Keratinocyte (primary cell): ENCODE measurements around the gene SRCIN1. TPM values are rescaled to one million over a fixed set of nuclear protein-coding genes. Genes with fewer than 3 reads are reported as not detected.
"Not testable (repeated sequence)": the region's sequence is repeated elsewhere in the genome, so short reads cannot be mapped to it uniquely, and the experiment has no call there.

ENCODE experiments used
- DNase-seq: peaks from one replicate; pipeline ENCODE4 v3.0.0-alpha.2; 2011; ENCODE audit warnings: low read depth, missing footprints, low spot score
- FAIRE-seq: peaks from 2 replicates; lab custom pipeline; 2011; peaks lifted over from hg19 to GRCh38; lab: Jason Lieb, UNC
- H2AFZ ChIP-seq: 2 replicates; pipeline ENCODE4 v1.6.0; 2012; ENCODE audit warnings: low read length, control low read depth, inconsistent platforms; ENCODE audit not compliant: control insufficient read depth
- H3K27ac ChIP-seq: 2 replicates; pipeline ENCODE4 v1.5.1; 2011; ENCODE audit warnings: low read length; ENCODE audit not compliant: control insufficient read depth, insufficient read depth
- H3K27me3 ChIP-seq: 3 replicates; pipeline ENCODE4 v1.6.0; 2011; ENCODE audit warnings: low read length; ENCODE audit not compliant: control insufficient read depth, insufficient read depth; ENCODE audit errors: extremely low read depth
- H3K36me3 ChIP-seq, 2 experiments: 2 replicates in 1 of 2; 3 replicates in 1 of 2; pipeline ENCODE4 v1.5.1; 2011; ENCODE audit warnings: low read length in 2 of 2, mild to moderate bottlenecking in 1 of 2; ENCODE audit not compliant: control insufficient read depth in 2 of 2, insufficient read depth in 2 of 2; ENCODE audit errors: extremely low read depth in 1 of 2
- H3K4me1 ChIP-seq: 3 replicates; pipeline ENCODE4 v1.5.1; 2011; ENCODE audit warnings: low read length; ENCODE audit not compliant: control insufficient read depth, insufficient read depth; ENCODE audit errors: extremely low read depth
- H3K4me2 ChIP-seq: 3 replicates; pipeline ENCODE4 v1.6.0; 2011; ENCODE audit warnings: low read depth, low read length; ENCODE audit not compliant: control insufficient read depth, insufficient read depth; ENCODE audit errors: extremely low read depth
- H3K4me3 ChIP-seq, 3 experiments: fragments of 200-600 bp in 1 of 3; sonication (generic) in 1 of 3; 2 replicates in 2 of 3; 3 replicates in 1 of 3; pipeline ENCODE4 v1.5.1; 2011 to 2016; ENCODE audit warnings: low read length in 3 of 3, mild to moderate bottlenecking in 3 of 3, control low read depth in 2 of 3, inconsistent platforms in 1 of 3, low read depth in 1 of 3, mixed read lengths in 1 of 3, mixed run types in 1 of 3, moderate library complexity in 1 of 3; ENCODE audit not compliant: control insufficient read depth in 2 of 3, insufficient read depth in 2 of 3; ENCODE audit errors: extremely low read depth in 1 of 3
- H3K79me2 ChIP-seq: 2 replicates; pipeline ENCODE4 v1.6.0; 2012; ENCODE audit warnings: low read length; ENCODE audit not compliant: control insufficient read depth, insufficient read depth
- H3K9ac ChIP-seq: 3 replicates; pipeline ENCODE4 v1.6.0; 2011; ENCODE audit warnings: low read length; ENCODE audit not compliant: control insufficient read depth, insufficient read depth; ENCODE audit errors: extremely low read depth
- H3K9me1 ChIP-seq: 3 replicates; pipeline ENCODE4 v1.6.0; 2011; ENCODE audit warnings: low read length; ENCODE audit not compliant: control insufficient read depth, insufficient read depth; ENCODE audit errors: extremely low read depth
- H3K9me3 ChIP-seq: 2 replicates; pipeline ENCODE4 v1.5.1; 2012; ENCODE audit warnings: low read depth, low read length; ENCODE audit not compliant: control insufficient read depth
- H4K20me1 ChIP-seq: 3 replicates; pipeline ENCODE4 v1.6.0; 2011; ENCODE audit warnings: low read length; ENCODE audit not compliant: control insufficient read depth, insufficient read depth; ENCODE audit errors: extremely low read depth
- CTCF ChIP-seq, 3 experiments: IDR thresholded peaks in 1 of 3; conservative IDR thresholded peaks in 1 of 3; optimal IDR thresholded peaks in 1 of 3; 2 replicates in 2 of 3; 3 replicates in 1 of 3; pipeline versions ENCODE3 to v1.5.1; 2011; ENCODE audit warnings: low read length in 3 of 3, mild to moderate bottlenecking in 3 of 3, moderate library complexity in 2 of 3, control low read depth in 1 of 3, inconsistent platforms in 1 of 3; ENCODE audit not compliant: insufficient read depth in 2 of 3; ENCODE audit errors: extremely low read depth in 1 of 3
- EZH2 ChIP-seq: IDR thresholded peaks from one replicate; pipeline ENCODE4 v1.6.1; 2012; ENCODE audit warnings: inconsistent platforms, mild to moderate bottlenecking, low read length, moderate library complexity
- dilution Hi-C: fragments of 300-500 bp; cut with MboI; formaldehyde crosslinking; loops from one replicate; pipeline ENCODE4 v1.7.0; 2020; ENCODE audit warnings: low sequenced_read_pairs; ENCODE audit not compliant: extremely low pct_ligation_motif_present
- polyA plus RNA-seq, 5 experiments: library from polyadenylated mRNA; depleted of rRNA in 3 of 5; stranded (reverse) in 3 of 5; stranded (forward) in 1 of 5; unstranded in 1 of 5; fragments of >200 nt; gene quantifications; 1 replicate in 1 of 5; 2 replicates in 3 of 5; 3 replicates in 1 of 5; pipeline versions ENCODE4 v1.2.1 to v1.2.3, GENCODE V29; 2011 to 2012; ENCODE audit warnings: missing spikeins in 2 of 5, low read depth in 1 of 5, low replicate concordance in 1 of 5

Gene SRCIN1
- polyA plus RNA-seq, 1 donor (not counting 4 experiments of a cell fraction or from before 2014, with no cell fraction given), result 0.37 TPM

DNA sequence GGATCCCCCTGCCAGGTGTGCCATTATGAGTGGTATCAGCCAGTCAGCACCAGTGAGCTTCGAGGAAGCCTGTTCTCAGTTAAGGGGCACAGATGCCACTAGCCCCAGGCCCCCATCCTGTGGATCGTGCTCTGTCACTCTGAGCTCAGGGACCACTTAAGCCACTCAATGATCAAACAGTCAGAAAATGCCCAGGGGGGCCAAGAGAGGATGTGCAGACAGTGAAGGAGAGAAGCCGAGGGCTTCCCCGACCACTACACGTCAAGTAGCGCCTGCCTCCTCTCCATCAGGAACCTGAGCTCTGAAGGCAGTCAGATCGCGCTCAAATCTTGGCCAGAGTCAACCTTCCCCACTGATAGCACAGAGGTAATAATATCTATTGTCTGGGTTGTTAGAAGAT is 79.2 kb downstream of the SRCIN1 start:
- FAIRE-seq, H3K36me3 ChIP-seq, H2AFZ ChIP-seq, H4K20me1 ChIP-seq, H3K9me1 ChIP-seq, H3K9me3 ChIP-seq, H3K4me1 ChIP-seq, H3K9ac ChIP-seq, H3K27ac ChIP-seq, H3K4me2 ChIP-seq, dilution Hi-C loops, H3K79me2 ChIP-seq, H3K4me3 ChIP-seq, DNase-seq: not testable (repeated sequence)
- H3K27me3 ChIP-seq, result peaks cover 23% of the 10 kb centered on the region

GRCh38 chr17:38512473-38513058 is 93.2 kb downstream of the SRCIN1 start:
- Histone ChIP-seq H3K9ac (no peak overlapping the region), H3K36me3 (no peaks in the 10 kb centered on the region), H3K9me1 (peaks cover 2% of the 10 kb centered on the region), H3K4me1 (peaks cover 14% of the 10 kb centered on the region), H3K27me3 (no peaks in the 10 kb centered on the region), H3K4me3 (no peak overlapping the region), H3K27ac (no peak overlapping the region), H3K79me2 (no peaks in the 10 kb centered on the region), H3K9me3 (no peaks in the 10 kb centered on the region), H4K20me1 (peaks cover 3% of the 10 kb centered on the region), H3K4me2 (no peak overlapping the region), H2AFZ (no peak overlapping the region)
- TF ChIP-seq CTCF (optimal IDR thresholded peaks at IDR 0.05 in 1 of 3, IDR thresholded peaks at IDR 0.05 in 1 of 3, conservative IDR thresholded peaks at IDR 0.05 in 1 of 3; ENCODE audit: extremely low read depth in 1 of 3, insufficient read depth in 2 of 3, low read length in 3 of 3) (no peak), EZH2 (no peak)
- dilution Hi-C loops, result no loop called here
- no peak for FAIRE-seq
- no peak for DNase-seq
